HepG2 (cell line): Measurements from ENCODE around the gene NOL12. TPM values are rescaled to one million over a fixed set of nuclear protein-coding genes. Genes with fewer than 3 reads are reported as not detected.
A peak's percentile ranks its signal among the peaks of the same experiment; 100 is the strongest.

Experiments
- CEBPZ ChIP-seq: IDR thresholded peaks from 2 replicates; pipeline ENCODE4 v1.6.1; 2012; ENCODE audit warnings: low read length, improper control_type of control experiment
- CREBL2 ChIP-seq: sonication (generic); formaldehyde crosslinking; IDR thresholded peaks from 2 replicates; pipeline ENCODE4 v1.8.1; 2023; ENCODE audit warnings: missing genetic modification reagents, mild to moderate bottlenecking, borderline replicate concordance
- HMGA1 ChIP-seq: sonication (generic); formaldehyde crosslinking; conservative IDR thresholded peaks from 2 replicates; pipeline ENCODE4 v1.4.0; 2020; ENCODE audit warnings: missing genetic modification reagents
- MZF1 ChIP-seq: sonication (generic); formaldehyde crosslinking; IDR thresholded peaks from 2 replicates; pipeline ENCODE4 v1.8.1; 2023; ENCODE audit warnings: mild to moderate bottlenecking, missing genetic modification reagents, borderline replicate concordance
- NFE2 ChIP-seq: sonication (generic); formaldehyde crosslinking; IDR thresholded peaks from 2 replicates; pipeline ENCODE4 v1.4.0; 2020; ENCODE audit warnings: missing genetic modification reagents
- PAF1 ChIP-seq: IDR thresholded peaks from 2 replicates; pipeline ENCODE4 v1.6.1; 2016; ENCODE audit warnings: missing genetic modification reagents, missing compliant biosample characterization
- PRDM4 ChIP-seq: sonication (generic); formaldehyde crosslinking; IDR thresholded peaks from 2 replicates; pipeline ENCODE4 v1.9.0; 2021; ENCODE audit warnings: missing genetic modification reagents, borderline replicate concordance
- SIX1 ChIP-seq: sonication (generic); formaldehyde crosslinking; IDR thresholded peaks from 2 replicates; pipeline ENCODE4 v1.4.0; 2020; ENCODE audit warnings: missing genetic modification reagents, borderline replicate concordance
- SOX5 ChIP-seq: IDR thresholded peaks from 2 replicates; pipeline ENCODE4 v1.6.1; 2016; ENCODE audit warnings: borderline replicate concordance
- SRSF9 ChIP-seq: fragments of 200-400 bp; formaldehyde crosslinking; IDR thresholded peaks from 2 replicates; pipeline ENCODE4 v1.6.1; 2018; ENCODE audit warnings: borderline replicate concordance, mild to moderate bottlenecking, low read depth, low read length; ENCODE audit not compliant: insufficient read depth, poor library complexity, severe bottlenecking
- USF2 ChIP-seq, 2 experiments: sonication (generic) in 1 of 2; formaldehyde crosslinking in 1 of 2; IDR thresholded peaks; 2 replicates each; pipeline versions ENCODE4 v1.5.1 to v1.6.1; 2011 to 2020; ENCODE audit warnings: borderline replicate concordance in 1 of 2, low read depth in 1 of 2, low read length in 1 of 2, mild to moderate bottlenecking in 1 of 2, missing genetic modification reagents in 1 of 2, moderate library complexity in 1 of 2
- ZMYM2 ChIP-seq: sonication (generic); formaldehyde crosslinking; IDR thresholded peaks from 2 replicates; pipeline ENCODE4 v1.8.0; 2022; ENCODE audit warnings: mild to moderate bottlenecking, missing genetic modification reagents
- ZNF225 ChIP-seq: sonication (generic); formaldehyde crosslinking; IDR thresholded peaks from 2 replicates; pipeline ENCODE4 v1.4.0; 2020; ENCODE audit warnings: mild to moderate bottlenecking, missing genetic modification reagents
- ZNF484 ChIP-seq: sonication (generic); formaldehyde crosslinking; IDR thresholded peaks from 2 replicates; pipeline ENCODE4 v1.5.1; 2020; ENCODE audit warnings: mild to moderate bottlenecking, low read depth, missing genetic modification reagents, borderline replicate concordance
- ZNF530 ChIP-seq: sonication (generic); formaldehyde crosslinking; IDR thresholded peaks from 2 replicates; pipeline ENCODE4 v1.5.0; 2020; ENCODE audit warnings: low read depth, mild to moderate bottlenecking, missing genetic modification reagents
- ZXDC ChIP-seq: sonication (generic); formaldehyde crosslinking; IDR thresholded peaks from 2 replicates; pipeline ENCODE4 v1.5.0; 2020; ENCODE audit warnings: mild to moderate bottlenecking, missing genetic modification reagents
- polyA plus RNA-seq, 8 experiments: library from polyadenylated mRNA; depleted of rRNA in 3 of 8; stranded (reverse) in 7 of 8; unstranded in 1 of 8; fragments of >200 nt; fragmentation: Illumina TruSeq in 4 of 8; extraction: Trizol in 4 of 8; gene quantifications; 2 replicates each; pipeline versions ENCODE4 v1.2.1 to v1.2.3, GENCODE V29; 2011 to 2016; ENCODE audit warnings: low read depth in 4 of 8, missing spikeins in 1 of 8, mixed read lengths in 1 of 8; ENCODE audit not compliant: insufficient read depth in 1 of 8
- total RNA-seq, 5 experiments: library from RNA; depleted of rRNA; stranded (reverse); fragments of >200 nt; fragmentation: Illumina TruSeq; extraction: Trizol; gene quantifications; 2 replicates each; pipeline ENCODE4 v1.2.3, GENCODE V29; 2016; ENCODE audit warnings: low read depth in 1 of 5

Gene NOL12
- total and polyA plus RNA-seq, 2 of the 13 experiments (the other 11 are each of a cell fraction or from before 2014, with no cell fraction given): 14.3 to 31.4 TPM

GRCh38 chr22:37674951-37675929 lies 10.9 kb upstream of the NOL12 start, which contains the start of gene LGALS1 (continued):
- TF ChIP-seq ZNF225 (CRISPR knock-in tag) (no peak), SRSF9 (no peak), NFE2 (no peak), PAF1 (no peak), USF2 (IDR thresholded peaks at IDR 0.05; ENCODE audit: low read depth, low read length) (no peak), USF2 (CRISPR knock-in tag; IDR thresholded peaks at IDR 0.05; ENCODE audit: borderline replicate concordance) (no peak; the same call in 1 of the 2 replicates), HMGA1 (CRISPR knock-in tag) (no peak), SOX5 (peak; percentile 37; the same call in 1 of the 2 replicates), ZNF530 (CRISPR knock-in tag) (no peak), ZMYM2 (CRISPR knock-in tag) (no peak), CREBL2 (CRISPR knock-in tag) (no peak), SIX1 (CRISPR knock-in tag) (no peak), MZF1 (CRISPR knock-in tag) (no peak), ZNF484 (CRISPR knock-in tag) (no peak), CEBPZ (no peak), ZXDC (CRISPR knock-in tag) (no peak), PRDM4 (no peak)
